Measurements from ENCODE around the gene ZNF708.
A peak's percentile ranks its signal among the peaks of the same experiment; 100 is the strongest.
"Not testable (repeated sequence)": the region's sequence is repeated elsewhere in the genome, so short reads cannot be mapped to it uniquely, and the experiment has no call there.

ZNF708 gene

DNA sequence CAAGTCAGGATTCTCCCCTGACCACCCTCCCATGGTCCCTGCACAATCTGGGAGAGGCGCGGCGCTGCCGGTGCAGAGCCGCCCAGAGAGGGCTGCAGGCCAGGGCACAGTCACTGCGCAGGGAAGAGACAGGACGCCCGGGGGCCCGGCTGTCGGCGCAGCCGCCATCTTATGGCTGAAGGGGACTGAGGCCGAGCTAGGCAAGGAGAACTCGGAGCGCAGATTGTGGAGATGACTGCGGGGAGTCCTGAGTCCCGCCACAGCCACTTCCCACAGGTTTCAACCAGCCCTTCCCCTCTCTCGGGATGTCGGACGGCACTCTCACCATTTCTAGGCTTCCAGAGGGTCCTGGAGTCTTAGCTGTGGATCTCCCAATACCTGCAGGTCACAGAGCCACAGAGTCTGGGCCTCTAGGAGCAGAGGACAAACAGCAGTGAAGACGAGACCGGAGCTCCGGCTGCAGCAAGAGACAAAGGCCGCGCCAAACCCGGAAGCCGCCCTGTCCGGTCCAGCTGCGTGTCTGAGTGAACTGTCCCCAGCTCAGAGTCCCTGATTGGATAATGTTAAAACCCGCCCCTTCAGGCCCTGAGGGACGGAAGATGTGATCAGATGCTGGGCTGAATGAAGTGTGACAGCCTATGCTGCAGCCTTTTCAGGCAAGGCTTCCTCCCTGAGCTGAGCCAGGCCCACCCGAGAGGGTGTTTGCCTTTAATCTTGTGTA is at the start of gene ZNF708:
TSS of gene ZNF708 (minus strand) at position 526 of the 721 bp plus-strand sequence. CDS start at position 328, 198 bp downstream.
- peak; percentile 93 for DNase-seq

DNA sequence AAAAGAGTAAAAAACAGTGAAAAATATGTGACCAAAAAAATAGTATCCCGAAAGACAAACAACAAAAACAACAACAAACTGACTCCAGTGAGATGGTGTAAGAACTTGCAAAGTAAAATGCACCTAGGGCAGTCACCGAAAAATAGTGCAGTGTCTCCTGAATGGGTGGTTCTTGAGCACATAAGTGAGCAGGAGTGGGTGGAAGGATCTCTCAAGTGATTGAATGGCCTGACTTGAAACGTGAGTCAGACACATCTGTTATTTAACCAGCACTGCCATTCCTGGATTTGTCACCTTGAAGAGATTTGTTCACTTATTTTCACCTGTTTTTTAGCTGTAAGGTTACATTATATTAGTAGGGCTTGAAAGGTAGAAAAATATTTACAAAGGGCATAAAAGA is 33.1 kb upstream of the ZNF708 start:
- no peak for DNase-seq

DNA sequence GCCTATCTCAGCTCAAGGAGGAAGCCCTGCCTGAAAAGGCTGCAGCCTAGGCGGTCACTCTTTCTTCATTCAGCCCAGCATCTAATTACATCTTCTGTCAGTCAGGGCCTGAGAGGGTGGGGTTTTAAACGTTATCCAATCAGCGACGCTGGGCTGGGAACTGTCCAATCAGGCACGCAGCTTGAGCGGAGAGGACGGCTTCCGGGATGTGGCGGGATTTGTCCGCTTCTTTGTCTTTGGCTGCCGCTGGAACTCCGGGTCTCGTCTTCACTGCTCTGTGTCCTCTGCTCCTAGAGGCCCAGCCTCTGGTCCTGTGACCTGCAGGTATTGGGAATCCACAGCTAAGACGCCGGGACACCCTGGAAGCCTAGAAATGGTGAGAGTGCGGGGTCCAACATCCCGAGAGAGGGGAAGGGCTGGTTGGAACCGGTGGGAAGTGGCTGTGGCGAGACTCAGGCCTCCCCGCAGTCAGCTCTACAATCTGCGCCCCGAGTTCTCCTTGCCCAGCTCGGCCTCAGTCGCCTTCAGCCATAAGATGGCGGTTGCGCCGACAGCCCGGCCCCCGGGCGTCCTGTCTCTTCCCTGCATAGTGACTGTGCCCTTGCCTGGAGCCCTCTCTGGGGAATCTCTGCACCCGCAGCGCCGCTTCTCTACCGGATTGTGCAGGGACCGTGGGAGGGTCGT is 29.7 kb upstream of the ZNF708 start, which contains the start of gene ZNF738:
TSS of gene ZNF738 (plus strand) at position 233 of the 684 bp plus-strand sequence. CDS start at position 374, 141 bp downstream.
- DNase-seq: peak; percentile 95

DNA sequence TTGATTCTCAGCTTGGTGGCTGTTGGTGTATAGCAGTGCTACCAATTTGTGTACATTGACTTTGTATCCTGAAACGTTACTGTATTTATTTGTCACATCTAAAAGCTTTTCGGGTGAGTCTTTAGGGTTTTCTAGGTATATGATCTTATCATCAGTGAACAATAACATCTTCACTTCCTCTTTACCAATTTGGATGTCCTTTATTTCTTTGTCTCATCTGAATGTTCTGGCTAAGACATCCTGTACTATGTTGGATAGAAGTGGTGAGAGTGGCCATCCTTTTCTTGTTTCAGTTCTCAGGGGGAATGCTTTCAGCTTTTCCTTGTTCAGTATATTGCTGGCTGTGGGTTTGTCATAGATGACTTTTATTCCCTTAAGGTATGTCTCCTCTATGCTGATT is 23.6 kb upstream of the ZNF708 start:
- DNase-seq: no peak

DNA sequence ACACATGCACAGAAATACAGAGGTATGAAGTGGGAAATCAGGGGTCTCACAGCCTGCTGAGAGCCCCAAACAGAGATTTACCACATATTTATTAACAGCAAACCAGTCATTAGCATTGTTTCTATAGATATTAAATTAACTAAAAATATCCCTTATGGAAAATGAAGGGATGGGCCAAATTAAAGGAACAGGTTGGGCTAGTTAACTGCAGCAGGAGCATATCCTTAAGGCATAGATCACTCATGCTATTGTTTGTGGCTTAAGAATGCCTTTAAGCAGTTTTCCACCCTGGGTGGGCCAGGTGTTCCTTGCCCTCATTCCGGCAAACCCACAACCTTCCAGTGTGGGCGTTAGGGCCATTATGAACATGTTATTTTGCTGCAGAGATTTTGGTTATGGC is 15.6 kb upstream of the ZNF708 start:
- DNase-seq: not testable (repeated sequence)

DNA sequence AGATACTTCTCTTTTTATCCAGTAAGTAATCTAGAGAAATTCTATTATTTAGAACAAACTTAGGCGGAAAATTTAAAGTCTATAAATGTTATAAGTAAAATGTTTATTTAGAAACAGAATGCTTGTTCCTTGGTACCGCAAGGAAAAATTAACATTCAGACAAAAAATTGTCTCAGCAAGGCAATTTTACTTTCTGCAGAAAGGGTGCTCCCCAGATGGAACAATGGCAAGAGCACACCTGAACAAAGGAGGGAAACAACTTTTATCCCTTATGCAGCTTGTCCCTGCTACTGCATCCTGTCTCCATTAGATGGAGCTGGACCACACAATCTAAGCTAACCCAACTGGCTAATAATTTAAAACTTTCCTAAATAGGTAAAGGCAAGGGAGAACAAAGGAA is 6.5 kb upstream of the ZNF708 start:
- no peak for DNase-seq

DNA sequence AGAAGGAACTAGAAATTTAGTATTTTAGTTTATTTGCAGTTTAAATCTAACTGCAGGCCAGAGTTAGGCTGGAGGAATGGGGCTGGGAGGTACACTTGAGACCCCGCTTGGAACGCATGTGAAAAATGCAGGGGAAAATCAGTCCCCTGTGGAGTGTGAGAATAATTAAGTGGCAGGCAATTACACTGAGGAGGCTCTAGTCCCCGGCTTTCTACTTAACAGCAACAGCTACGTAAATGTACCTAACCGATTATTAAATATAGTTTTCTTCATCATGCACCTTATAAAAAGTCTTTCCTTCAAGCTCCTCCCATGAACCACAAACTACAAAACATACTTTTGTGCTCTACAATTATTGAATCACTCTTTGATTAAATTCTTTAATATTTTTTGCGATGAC is 804 bp downstream of the ZNF708 start:
- no peak for DNase-seq

DNA sequence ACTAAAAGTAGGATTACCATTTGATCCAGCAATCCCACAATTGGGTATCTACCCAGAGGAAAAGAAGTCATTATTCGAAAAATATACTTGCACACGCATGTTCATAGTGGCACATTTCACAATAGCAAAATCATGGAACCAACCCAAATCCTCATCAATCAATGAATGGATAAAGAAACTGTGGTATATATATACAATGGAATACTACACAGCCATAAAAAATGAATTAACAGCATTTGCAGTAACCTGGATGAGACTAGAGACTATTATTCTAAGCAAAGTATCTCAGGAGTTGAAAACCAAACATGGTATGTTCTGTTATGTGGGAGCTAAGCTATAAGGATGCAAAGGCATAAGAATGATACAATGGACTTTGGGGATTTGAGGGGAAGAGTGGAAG is 3.0 kb downstream of the ZNF708 start:
- DNase-seq: no peak

DNA sequence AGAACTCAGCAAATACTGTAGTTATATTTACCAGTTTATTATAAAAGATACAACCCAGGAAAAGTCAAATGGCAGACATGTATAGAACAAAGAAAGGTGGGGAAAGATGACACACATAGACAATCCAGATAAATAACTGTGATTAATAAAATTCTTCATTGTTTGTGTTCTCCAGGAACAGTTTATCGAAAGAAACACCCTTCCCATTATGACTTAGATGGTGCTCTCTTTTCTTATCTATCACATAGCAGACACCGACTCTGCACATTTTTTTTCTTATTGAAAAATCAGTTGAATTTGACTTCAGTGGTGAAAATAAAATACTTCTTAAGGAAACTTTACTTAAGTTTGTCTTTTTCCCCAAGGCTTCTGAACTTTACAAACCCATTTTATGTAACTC is 6.2 kb downstream of the ZNF708 start:
- no peak for DNase-seq

DNA sequence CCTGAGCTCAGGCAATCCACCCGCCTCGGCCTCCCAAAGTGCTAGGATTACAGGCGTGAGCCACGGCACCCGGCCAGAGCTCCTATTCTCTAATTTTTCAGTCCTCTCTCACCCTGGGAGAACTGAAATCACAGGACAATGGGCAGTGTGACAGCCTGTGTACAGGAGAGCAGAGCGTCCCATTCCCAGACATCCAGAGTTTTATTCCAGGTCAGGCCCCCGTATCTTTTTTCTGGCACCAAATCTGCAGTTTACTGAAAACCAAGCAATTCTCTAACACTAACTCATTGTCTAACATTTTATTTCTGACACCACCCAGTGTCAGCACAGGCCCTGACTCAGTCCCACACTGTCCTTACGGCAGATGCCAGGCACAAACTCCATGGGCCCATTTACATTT is 6.7 kb downstream of the ZNF708 start:
- DNase-seq: no peak

DNA sequence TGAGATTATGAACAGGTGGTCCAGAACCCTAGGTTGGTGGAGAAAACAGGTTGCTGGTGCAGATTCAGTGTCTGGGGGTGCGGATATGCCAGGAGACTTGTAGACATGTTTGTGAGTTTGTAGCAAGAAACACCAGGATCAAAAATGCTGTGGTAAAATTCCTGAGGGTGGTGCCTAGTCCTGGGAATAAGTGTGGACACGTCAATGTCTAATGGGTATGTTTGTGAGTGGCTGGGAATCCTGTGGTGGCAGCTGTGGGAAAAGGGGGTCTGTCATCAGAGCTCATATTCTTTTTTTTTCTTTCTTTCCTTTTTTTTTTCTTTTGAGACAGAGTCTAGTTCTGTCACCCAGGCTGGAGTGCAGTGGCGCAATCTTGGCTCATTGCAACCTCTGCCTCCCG is 7.2 kb downstream of the ZNF708 start:
- DNase-seq: no peak

DNA sequence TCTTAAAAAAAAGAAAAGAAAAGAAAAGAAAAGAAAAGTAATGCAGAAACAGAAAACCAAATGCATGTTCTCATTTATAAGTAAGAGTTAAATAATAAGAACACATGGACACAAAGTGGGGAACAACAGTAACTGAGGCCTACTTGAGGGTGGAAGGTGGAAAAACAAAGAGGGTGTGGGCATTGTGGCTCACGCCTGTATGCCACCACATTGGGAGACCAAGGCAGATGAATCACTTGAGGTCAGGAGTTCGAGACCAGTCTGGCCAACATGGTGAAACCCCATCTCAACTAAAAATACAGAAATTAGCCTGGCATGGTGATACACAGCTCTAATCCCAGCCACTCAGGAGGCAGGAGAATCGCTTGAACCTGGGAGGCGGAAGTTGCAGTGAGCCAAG is 8.1 kb downstream of the ZNF708 start:
- no peak for DNase-seq

DNA sequence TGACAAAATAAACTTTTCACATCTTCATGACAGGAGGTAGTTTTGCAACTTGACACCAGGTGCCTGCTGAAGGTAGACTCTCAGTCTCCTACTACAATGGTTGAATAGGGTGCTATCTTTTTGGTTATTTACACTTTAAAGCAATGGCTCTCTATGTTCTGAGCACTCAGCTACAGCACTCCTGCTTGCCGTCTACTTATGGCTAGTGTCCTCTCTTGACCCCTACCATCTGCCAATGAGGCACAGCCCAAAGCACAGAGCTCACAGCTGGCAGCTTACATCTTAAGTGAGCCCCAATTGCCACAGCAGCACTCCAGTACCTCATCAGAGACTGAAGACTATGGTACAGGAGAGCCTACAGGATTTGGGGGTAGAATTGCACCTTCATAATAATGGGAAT is 11.4 kb downstream of the ZNF708 start:
- DNase-seq: no peak

DNA sequence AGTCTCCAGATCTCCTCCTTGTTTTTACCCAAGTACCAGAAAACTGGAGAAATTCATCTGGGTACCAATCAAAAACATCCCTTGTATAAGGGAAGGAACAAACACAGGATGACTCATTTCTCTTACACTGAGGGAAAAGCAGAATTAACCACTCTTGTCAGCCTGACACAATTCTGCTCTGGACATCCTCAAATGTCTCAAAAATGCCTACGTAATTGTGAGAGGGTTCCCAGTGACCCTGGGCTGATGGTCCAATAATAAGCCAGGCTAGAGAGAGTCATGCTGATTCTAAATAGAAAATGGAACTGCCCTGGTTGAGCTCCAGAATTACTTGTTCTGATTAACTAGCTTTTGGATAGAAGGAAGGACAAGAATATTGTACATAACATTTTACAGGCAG is 14.5 kb downstream of the ZNF708 start:
- no peak for DNase-seq

DNA sequence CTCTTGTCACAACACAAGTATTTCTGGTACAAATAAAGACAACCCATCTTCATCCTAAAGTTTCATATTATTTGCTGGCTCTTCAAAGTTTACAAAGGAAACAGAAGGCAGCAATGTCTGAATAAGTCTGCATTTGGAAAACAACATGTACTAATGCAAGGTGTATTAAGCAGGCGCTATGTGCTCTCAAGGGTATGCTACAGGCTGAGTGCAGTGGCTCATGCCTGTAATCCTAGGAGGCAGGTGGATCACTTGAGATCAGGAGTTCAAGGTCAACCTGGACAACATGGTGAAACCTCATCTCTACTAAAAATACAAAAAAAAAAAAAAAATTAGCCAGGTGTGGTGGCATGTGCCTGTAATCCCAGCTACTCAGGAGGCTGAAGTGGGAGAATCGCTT is 16.4 kb downstream of the ZNF708 start:
- DNase-seq: not testable (repeated sequence)

DNA sequence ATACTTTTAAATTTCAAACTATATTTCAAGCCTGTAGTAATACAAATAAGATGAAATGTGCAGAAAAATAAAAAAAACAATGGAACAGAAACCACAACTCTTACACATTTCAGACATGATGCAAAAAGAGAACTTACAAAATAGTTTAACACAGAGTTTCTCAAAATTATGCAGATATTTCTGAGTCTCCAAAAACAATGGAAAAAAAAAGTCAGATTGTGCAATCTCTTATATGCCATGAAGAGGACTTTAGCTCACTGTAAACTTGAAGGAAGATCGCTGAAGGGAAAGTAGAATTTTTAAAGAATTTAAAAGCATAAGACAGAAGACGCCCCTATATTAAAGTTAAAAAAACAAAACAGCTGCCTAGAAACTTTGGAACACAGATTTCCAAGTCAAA is 20.4 kb downstream of the ZNF708 start:
- no peak for DNase-seq

DNA sequence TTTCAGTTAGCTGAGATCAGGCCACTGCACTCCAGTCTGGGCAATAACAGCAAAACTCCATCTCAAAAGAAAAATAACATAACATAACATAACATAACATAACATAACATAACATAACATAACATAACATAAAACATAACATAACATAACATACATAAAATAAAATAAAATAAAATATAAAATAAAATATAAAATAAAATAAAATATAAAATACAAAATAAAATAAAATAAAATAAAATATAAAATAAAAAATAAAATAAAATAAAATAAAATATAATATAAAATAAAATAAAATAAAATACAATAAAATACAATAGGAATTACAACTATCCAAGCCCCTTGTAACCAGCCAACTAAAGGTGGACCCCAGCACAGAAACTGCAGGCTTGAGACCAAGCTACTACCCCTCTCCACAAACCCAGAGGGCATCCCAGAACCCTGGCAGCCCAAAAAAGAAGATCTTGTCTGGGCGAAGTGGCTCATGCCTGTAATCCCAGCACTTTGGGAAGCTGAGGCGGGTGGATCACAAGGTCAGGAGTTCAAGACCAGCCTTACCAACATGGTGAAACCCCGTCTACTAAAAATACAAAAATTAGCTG is 22.2 kb downstream of the ZNF708 start:
- not testable (repeated sequence) for DNase-seq

DNA sequence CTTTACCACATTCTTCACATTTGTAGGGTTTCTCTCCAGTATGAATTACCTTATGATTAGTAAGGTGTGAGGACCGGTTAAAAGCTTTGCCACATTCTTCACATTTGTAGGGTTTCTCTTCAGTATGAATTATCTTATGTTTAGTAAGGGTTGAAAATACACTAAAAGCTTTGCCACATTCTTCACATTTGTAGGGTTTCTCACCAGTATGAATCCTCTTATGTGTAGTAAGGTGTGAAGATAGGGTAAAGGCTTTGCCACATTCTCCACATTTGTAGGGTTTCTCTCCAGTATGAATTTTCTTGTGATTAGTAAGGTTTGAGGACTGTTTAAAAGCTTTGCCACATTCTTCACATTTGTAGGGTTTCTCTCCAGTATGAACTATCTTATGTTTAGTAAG is 35.4 kb downstream of the ZNF708 start:
- not testable (repeated sequence) for DNase-seq

DNA sequence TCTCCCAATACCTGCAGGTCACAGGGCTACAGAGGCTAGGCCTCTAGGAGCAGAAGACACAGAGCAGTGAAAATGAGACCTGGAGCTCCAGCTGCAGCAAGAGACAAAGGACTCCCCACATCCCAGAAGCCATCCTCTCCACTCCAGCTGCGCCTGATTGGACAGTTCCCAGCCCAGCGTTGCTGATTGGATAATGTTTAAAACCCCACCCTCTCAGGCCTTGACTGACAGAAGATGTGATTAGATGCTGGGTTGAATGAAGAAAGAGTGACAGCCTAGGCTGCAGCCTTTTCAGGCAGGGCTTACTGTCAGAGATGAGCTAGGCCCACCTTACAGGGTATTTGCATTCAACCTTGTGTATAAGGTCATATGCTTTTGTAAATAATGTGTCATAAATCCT is 59.4 kb downstream of the ZNF708 start:
- DNase-seq: no peak

DNA sequence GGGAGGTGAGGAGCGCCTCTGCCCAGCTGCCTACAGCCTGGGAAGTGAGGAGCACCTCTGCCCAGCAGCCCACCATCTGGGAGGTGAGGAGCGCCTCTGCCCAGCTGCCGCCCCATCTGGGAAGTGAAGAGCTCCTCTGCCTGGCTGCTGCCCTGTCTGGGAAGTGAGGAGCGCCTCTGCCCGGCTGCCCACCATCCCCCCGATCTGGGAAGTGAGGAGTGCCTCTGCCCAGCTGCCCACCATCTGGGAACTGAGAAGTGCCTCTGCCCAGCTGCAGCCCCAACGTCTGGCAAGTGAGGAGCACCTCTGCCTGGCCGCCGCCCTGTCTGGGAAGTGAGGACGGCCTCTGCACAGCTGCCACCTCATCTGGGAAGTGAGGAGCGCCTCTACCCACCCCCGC is 64.3 kb downstream of the ZNF708 start:
- no peak for DNase-seq

DNA sequence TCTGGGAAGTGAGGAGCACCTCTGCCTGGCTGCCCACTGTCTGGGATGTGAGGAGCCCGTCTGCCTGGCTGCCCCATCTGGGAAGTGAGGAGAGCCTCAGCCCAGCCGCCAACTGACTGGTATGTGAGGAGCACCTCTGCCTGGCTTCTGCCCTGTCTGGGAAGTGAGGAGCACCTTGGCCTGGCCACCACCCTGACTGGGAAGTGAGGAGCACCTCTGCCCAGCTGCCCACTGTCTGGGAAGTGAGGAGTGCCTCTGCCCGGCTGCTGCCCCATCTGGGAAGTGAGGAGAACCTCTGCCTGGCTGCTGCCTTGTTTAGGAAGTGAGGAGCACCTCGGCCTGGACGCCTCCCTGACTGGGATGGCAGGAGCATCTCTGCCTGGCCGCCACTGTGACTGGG is 64.8 kb downstream of the ZNF708 start:
- DNase-seq: no peak

DNA sequence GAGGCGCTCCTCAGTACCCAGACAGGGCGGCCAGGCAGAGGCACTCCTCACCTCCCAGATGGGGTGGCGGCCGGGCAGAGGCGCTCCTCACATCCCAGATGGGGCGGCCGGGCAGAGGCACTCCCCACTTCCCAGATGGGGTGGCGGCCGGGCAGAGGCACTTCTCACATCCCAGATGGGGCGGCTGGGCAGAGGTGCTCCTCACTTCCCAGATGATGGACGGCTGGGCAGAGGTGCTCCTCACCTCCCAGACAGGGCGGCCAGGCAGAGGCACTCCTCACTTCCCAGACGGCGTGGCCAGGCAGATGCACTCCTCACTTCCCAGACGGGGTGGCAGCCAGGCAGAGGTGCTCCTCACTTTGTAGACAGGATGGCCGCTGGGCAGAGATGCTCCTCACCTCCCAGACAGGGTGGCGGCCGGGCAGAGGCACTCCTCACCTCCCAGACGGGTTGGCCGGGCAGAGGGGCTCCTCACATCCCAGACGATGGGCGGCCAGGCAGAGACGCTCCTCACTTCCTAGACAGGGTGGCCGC is 68.3 kb downstream of the ZNF708 start:
- not testable (repeated sequence) for DNase-seq

DNA sequence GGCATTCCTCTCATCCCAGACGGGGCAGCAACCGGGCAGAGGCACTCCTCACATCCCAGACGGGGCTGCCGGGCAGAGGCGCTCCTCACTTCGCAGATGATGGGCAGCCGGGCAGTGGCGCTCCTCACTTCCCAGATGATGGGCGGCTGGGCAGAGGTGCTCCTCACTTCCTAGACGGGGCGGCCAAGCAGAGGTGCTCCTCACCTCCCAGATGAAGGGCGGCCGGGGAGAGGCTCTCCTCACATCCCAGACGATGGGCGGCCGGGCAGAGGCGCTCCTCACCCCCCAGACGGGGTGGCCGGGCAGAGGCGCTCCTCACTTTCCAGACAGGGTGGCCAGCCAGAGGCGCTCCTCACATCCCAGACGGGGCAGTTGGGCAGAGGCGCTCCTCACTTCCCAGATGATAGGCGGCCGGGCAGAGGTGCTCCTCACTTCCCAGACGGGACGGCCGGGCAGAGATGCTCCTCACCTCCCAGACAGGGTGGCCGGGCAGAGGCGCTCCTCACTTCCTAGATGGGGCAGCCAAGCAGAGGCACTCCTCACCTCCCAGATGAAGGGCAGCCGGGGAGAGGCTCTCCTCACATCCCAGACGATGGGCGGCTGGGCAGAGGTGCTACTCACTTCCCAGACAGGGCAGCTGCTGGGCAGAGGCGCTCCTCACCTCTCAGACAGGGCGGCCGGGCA is 68.9 kb downstream of the ZNF708 start:
- DNase-seq: no peak

Measured in left hindlimb (tissue), 1 donor.